Hepatocyte (in vitro differentiated cells): ENCODE data around the gene DOCK7.

Source experiments
- EZH2 ChIP-seq: fragments of 200-600 bp; sonication (generic); IDR thresholded peaks from 2 replicates; pipeline ENCODE4 v1.6.1; 2016; ENCODE audit warnings: antibody characterized with exemption, mild to moderate bottlenecking, borderline replicate concordance
- TF ChIP-seq, protein P1 (sequence below): fragments of 200-600 bp; sonication (generic); IDR thresholded peaks from 2 replicates; pipeline ENCODE4 v1.5.1; 2016; ENCODE audit warnings: antibody characterized with exemption, mild to moderate bottlenecking; ENCODE audit not compliant: poor library complexity

DNA sequence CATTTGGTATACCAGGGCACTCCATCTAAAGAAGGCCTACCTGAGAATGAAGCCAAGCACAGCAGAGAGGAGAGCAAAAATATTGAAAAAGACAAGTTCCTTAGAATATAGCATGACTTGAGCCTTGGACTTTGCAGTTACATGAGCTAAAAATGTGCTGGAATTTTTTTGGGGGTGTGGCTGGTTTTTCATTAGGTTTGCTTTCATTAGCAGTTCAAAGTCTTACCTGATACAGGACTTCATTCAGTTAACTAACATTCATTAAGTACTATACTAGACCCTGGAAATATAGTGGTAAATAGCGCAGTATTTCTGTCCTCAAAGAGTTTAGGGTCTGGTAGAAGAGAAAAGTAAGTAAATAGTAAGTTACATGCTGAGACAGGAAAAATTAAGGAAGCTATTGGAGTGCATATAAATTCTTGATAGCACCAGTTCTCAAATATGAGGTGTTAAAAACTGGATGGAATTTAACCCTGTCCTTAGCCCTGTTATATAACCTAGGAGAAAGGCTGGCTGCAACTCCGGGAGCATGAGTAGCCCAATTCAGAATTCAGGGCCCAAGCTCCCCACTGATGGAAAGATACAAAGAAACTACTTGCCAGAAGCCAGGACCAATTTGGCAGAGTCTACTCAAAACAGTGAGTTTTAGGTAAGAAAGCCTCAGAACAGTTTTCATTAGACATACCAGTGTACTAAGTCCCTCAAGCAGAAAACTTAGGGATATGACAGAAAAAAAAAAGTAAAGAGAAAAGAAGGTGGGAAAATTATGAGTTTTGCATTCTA is 3.1 kb upstream of the DOCK7 start:
- no peak for TF ChIP-seq EZH2
- TF ChIP-seq, protein P1, sequence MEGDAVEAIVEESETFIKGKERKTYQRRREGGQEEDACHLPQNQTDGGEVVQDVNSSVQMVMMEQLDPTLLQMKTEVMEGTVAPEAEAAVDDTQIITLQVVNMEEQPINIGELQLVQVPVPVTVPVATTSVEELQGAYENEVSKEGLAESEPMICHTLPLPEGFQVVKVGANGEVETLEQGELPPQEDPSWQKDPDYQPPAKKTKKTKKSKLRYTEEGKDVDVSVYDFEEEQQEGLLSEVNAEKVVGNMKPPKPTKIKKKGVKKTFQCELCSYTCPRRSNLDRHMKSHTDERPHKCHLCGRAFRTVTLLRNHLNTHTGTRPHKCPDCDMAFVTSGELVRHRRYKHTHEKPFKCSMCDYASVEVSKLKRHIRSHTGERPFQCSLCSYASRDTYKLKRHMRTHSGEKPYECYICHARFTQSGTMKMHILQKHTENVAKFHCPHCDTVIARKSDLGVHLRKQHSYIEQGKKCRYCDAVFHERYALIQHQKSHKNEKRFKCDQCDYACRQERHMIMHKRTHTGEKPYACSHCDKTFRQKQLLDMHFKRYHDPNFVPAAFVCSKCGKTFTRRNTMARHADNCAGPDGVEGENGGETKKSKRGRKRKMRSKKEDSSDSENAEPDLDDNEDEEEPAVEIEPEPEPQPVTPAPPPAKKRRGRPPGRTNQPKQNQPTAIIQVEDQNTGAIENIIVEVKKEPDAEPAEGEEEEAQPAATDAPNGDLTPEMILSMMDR: no peak
